Prostate gland (tissue), 2 donors: ENCODE data around the gene APOL2. TPM values are rescaled to one million over a fixed set of nuclear protein-coding genes. Genes with fewer than 3 reads are reported as not detected.
A peak's percentile ranks its signal among the peaks of the same experiment; 100 is the strongest.
"Not testable (repeated sequence)": the region's sequence is repeated elsewhere in the genome, so short reads cannot be mapped to it uniquely, and the experiment has no call there.

Source experiments
- DNase-seq: peaks from one replicate; pipeline ENCODE4 v3.0.0-alpha.2; 2019; ENCODE audit warnings: low spot score
- H3K27ac ChIP-seq, 2 donors: fragments of 200-600 bp; sonication (generic); 2 replicates each; pipeline ENCODE4 v1.5.1; 2017 to 2019
- H3K27me3 ChIP-seq: fragments of 200-600 bp; sonication (generic); replicated peaks from 2 replicates; pipeline ENCODE4 v1.5.1; 2019; ENCODE audit not compliant: insufficient read depth
- H3K36me3 ChIP-seq, 2 donors: fragments of 200-600 bp; sonication (generic); 1 replicate in 1 of 2; 2 replicates in 1 of 2; pipeline versions ENCODE4 v1.5.1 to v1.8.1; 2017 to 2019
- H3K4me1 ChIP-seq: fragments of 200-600 bp; sonication (generic); replicated peaks from 2 replicates; pipeline ENCODE4 v1.5.1; 2019
- H3K4me3 ChIP-seq, 2 donors: fragments of 200-600 bp; sonication (generic); 2 replicates each; pipeline ENCODE4 v1.5.1; 2017 to 2019
- H3K9me3 ChIP-seq: fragments of 200-600 bp; sonication (generic); 2 replicates; pipeline ENCODE4 v1.5.1; 2017
- POLR2A ChIP-seq: fragments of 450-650 bp; IDR thresholded peaks from one replicate; pipeline ENCODE4 v1.6.1; 2016; ENCODE audit warnings: antibody characterized with exemption, mild to moderate bottlenecking
- POLR2AphosphoS5 ChIP-seq: sonication (generic); formaldehyde crosslinking; IDR thresholded peaks from one replicate; pipeline ENCODE4 v1.6.1; 2017; ENCODE audit warnings: antibody characterized with exemption
- WGBS: methylation state at CpG from one replicate; pipeline ENCODE4 v1.1.5; 2018; 5-methylcytosine and 5-hydroxymethylcytosine counted together
- intact Hi-C: fragments of 100-400 bp; cut with DNase I; formaldehyde crosslinking; loops from one replicate; pipeline ENCODE4 v1.14.2; 2022
- total RNA-seq, 2 donors: library from RNA; depleted of rRNA; stranded (reverse); fragments of >200 nt; gene quantifications; one replicate each; pipeline ENCODE4 v1.1.0, GENCODE V29; 2016
- TF ChIP-seq, protein P1 (sequence below), 4 experiments: fragments of 200-600 bp in 2 of 4; fragments of 450-650 bp in 2 of 4; sonication (generic) in 2 of 4; IDR thresholded peaks; 1 replicate in 3 of 4; 2 replicates in 1 of 4; pipeline ENCODE4 v1.5.1; 2016 to 2019; ENCODE audit warnings: antibody characterized with exemption in 4 of 4, mild to moderate bottlenecking in 2 of 4, moderate library complexity in 2 of 4

The APOL2 gene
- total RNA-seq, 2 donors from 2014 or later: 35.2 to 64.1 TPM

- TF ChIP-seq POLR2A (no peak), POLR2AphosphoS5 (no peak)
- TF ChIP-seq, protein P1, sequence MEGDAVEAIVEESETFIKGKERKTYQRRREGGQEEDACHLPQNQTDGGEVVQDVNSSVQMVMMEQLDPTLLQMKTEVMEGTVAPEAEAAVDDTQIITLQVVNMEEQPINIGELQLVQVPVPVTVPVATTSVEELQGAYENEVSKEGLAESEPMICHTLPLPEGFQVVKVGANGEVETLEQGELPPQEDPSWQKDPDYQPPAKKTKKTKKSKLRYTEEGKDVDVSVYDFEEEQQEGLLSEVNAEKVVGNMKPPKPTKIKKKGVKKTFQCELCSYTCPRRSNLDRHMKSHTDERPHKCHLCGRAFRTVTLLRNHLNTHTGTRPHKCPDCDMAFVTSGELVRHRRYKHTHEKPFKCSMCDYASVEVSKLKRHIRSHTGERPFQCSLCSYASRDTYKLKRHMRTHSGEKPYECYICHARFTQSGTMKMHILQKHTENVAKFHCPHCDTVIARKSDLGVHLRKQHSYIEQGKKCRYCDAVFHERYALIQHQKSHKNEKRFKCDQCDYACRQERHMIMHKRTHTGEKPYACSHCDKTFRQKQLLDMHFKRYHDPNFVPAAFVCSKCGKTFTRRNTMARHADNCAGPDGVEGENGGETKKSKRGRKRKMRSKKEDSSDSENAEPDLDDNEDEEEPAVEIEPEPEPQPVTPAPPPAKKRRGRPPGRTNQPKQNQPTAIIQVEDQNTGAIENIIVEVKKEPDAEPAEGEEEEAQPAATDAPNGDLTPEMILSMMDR (IDR thresholded peaks at IDR 0.05): no peak
- peak; percentile 33 for DNase-seq
- Histone ChIP-seq H3K27me3 (no peaks in the 10 kb centered on the region), H3K36me3 (no peaks in the 10 kb centered on the region), H3K9me3 (no peaks in the 10 kb centered on the region), H3K27ac (peak overlapping the region; percentile 76 to 83), H3K4me3 (peak overlapping the region; percentile 40 to 42), H3K4me1 (peaks cover 3% of the 10 kb centered on the region)
- intact Hi-C loops: no loop called here
- WGBS: 55% methylated on average over 7 of the region's 7 CpGs
Measured at GRCh38 chr22:36253523-36254490, 14.5 kb upstream of the APOL2 start.

- intact Hi-C loops: no loop called here
- peak within 1 kb of the TSS; percentile 40 to 42 for H3K4me3 ChIP-seq
- DNase-seq: peak; percentile 65
- H3K27me3 ChIP-seq: no peaks in the 10 kb centered on the region
- TF ChIP-seq, protein P1 (IDR thresholded peaks at IDR 0.05): peak in 1 of 4 experiments; percentile 3
- TF ChIP-seq POLR2A (peak; percentile 80), POLR2AphosphoS5 (peak; percentile 87)
- 33% methylated on average over 10 of the region's 10 CpGs for WGBS
- H3K9me3 ChIP-seq: no peaks in the 10 kb centered on the region
- H3K27ac ChIP-seq: peak within 1 kb of the TSS; percentile 76 to 83
- H3K4me1 ChIP-seq: no peaks in the 10 kb centered on the region
- no peaks in the 10 kb centered on the region for H3K36me3 ChIP-seq
Measured at GRCh38 chr22:36252754-36253522, 13.6 kb upstream of the APOL2 start, which contains the start of gene APOL1. APOL1 (plus strand) TSS chr22:36253133; CDS start chr22:36254956, 1,823 bp downstream.

GRCh38 chr22:36251979-36252608 lies 12.8 kb upstream of the APOL2 start:
- H3K9me3 ChIP-seq, H3K36me3 ChIP-seq, intact Hi-C loops, H3K4me1 ChIP-seq, DNase-seq, H3K4me3 ChIP-seq, H3K27me3 ChIP-seq: not testable (repeated sequence)
- H3K27ac ChIP-seq: peak overlapping the region in 1 of 2 donors; percentile 83
- 91% methylated on average over 7 of the region's 7 CpGs for WGBS

DNA sequence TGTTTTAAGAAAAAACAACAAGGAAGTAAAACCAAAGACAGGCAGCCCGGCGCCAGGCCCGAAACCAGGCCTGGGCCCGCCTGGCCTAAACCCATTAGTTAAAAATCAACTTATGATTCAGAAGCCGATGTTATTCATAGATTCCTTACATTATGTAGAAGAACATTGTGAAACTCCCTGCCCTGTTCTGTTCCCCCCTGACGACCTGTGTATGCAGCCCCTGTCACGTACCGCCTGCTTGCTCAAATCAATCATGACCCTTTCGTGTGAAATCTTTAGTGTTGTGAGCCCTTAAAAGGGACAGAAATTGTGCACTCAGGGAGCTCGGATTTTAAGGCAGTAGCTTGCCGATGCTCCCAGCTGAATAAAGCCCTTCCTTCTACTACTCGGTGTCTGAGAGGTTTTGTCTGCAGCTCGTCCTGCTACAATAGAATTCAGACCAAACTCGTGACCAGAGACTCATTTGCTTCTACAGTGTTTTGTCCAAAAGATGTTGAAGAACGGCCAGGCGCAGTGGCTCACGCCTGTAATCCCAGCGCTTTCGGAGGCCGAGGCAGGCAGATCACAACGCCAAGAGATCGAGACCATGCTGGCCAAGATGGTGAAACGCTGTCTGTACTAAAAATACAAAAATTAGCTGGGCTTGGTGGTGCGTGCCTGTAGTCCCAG lies 11.1 kb upstream of the APOL2 start:
- DNase-seq, H3K9me3 ChIP-seq, H3K27me3 ChIP-seq, H3K4me3 ChIP-seq, H3K27ac ChIP-seq, intact Hi-C loops, H3K36me3 ChIP-seq, H3K4me1 ChIP-seq: not testable (repeated sequence)
- 76% methylated on average over 24 of the region's 24 CpGs for WGBS

DNA sequence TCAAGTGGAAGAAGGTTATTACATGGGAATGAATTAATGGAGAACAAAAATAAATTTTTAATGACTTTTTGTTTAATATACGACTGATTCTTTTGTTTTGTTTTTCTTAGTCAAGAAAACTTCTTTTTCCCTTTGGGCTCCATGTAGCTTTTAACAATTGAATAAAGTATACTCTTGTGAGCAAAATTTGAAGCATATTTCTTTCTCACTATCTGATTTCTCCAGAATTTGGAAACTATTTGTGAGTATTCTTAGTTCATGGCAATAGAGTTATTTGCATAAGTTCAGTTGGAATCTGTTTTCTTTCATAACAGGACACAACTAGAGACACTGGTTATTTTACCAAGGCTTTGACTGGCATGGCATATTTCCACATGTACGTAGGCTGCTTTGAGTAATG lies 9.8 kb upstream of the APOL2 start:
- DNase-seq: no peak
- Histone ChIP-seq H3K27ac (no peak overlapping the region), H3K4me3 (no peak overlapping the region), H3K4me1 (no peaks in the 10 kb centered on the region), H3K27me3 (no peaks in the 10 kb centered on the region), H3K9me3 (no peaks in the 10 kb centered on the region), H3K36me3 (no peaks in the 10 kb centered on the region)
- TF ChIP-seq POLR2A (no peak), POLR2AphosphoS5 (no peak)
- TF ChIP-seq, protein P1 (IDR thresholded peaks at IDR 0.05): no peak
- intact Hi-C loops: no loop called here
- WGBS: 91% methylated on average over 2 of the region's 2 CpGs
